H1 (cell line): ENCODE results near the gene C6orf62. TPM values are rescaled to one million over a fixed set of nuclear protein-coding genes. Genes with fewer than 3 reads are reported as not detected.

Experiments used
- CREB1 ChIP-seq: IDR thresholded peaks from 2 replicates; pipeline ENCODE4 v1.6.1; 2012; ENCODE audit warnings: inconsistent platforms
- JUND ChIP-seq: IDR thresholded peaks from 2 replicates; pipeline ENCODE4 v1.6.1; 2011; ENCODE audit warnings: mild to moderate bottlenecking, improper control_type of control experiment, low read length
- polyA plus RNA-seq, 7 experiments: library from polyadenylated mRNA; depleted of rRNA in 3 of 7; stranded (reverse) in 5 of 7; unstranded in 2 of 7; fragments of >200 nt in 5 of 7; fragments of 200-250 nt in 2 of 7; gene quantifications; 1 replicate in 5 of 7; 2 replicates in 1 of 7; 4 replicates in 1 of 7; pipeline versions ENCODE4 v1.2.1 to v1.2.3, GENCODE V29; 2011 to 2013; ENCODE audit warnings: missing spikeins in 2 of 7, mixed read lengths in 2 of 7
- total RNA-seq: library from RNA; stranded (reverse); fragmentation: NEBNext Ultra II Directional; extraction: Animal tissue kit (Norgen Biotek cat#: 25700); gene quantifications from 2 replicates; pipeline ENCODE4 v1.2.1, GENCODE V29; 2021

C6orf62 gene
- total and polyA plus RNA-seq, 2 of the 8 experiments (the other 6 are each of a cell fraction or from before 2014, with no cell fraction given) = 25.6 to 101 TPM

GRCh38 chr6:24768361-24768760 is 49.4 kb upstream of the C6orf62 start (continued):
- TF ChIP-seq JUND = no peak
- TF ChIP-seq CREB1 = no peak
